Measurements from ENCODE around the gene RNF207. TPM values are rescaled to one million over a fixed set of nuclear protein-coding genes. Genes with fewer than 3 reads are reported as not detected.

Gene RNF207
- total and polyA plus RNA-seq, 2 of the 13 experiments (the other 11 are each of a cell fraction or from before 2014, with no cell fraction given): 9.8 to 15.9 TPM

- TF ChIP-seq ZNF318 (CRISPR knock-in tag; IDR thresholded peaks at IDR 0.05) (peak; percentile 83; the same call in 1 of the 2 replicates), GLMP (CRISPR knock-in tag; IDR thresholded peaks at IDR 0.05; ENCODE audit: borderline replicate concordance) (peak; percentile 97), ZNF574 (CRISPR knock-in tag; IDR thresholded peaks at IDR 0.05) (peak; percentile 94), ZNF432 (CRISPR knock-in tag; IDR thresholded peaks at IDR 0.05; ENCODE audit: borderline replicate concordance) (no peak), BCLAF1 (IDR thresholded peaks at IDR 0.05) (no peak), ZNF747 (CRISPR knock-in tag; IDR thresholded peaks at IDR 0.05; ENCODE audit: borderline replicate concordance) (peak; percentile 92; the same call in 1 of the 2 replicates), ZNF720 (CRISPR knock-in tag; IDR thresholded peaks at IDR 0.05) (peak; percentile 87), TFDP1 (CRISPR knock-in tag; IDR thresholded peaks at IDR 0.05; ENCODE audit: borderline replicate concordance) (peak; percentile 78; the same call in 1 of the 2 replicates), GLI4 (CRISPR knock-in tag; IDR thresholded peaks at IDR 0.05; ENCODE audit: borderline replicate concordance) (peak; percentile 98)
These were observed 39.4 kb downstream of the RNF207 start (continued) for GRCh38 chr1:6245086-6245868.
